MCF 10A (cell line): ENCODE data around the gene KATNA1. TPM values are rescaled to one million over a fixed set of nuclear protein-coding genes. Genes with fewer than 3 reads are reported as not detected.

ENCODE experiments used
- BruUV-seq: library from RNA; stranded (reverse); fragments of 400-500 nt; replicated peaks from 2 replicates; lab custom pipeline; 2021; lab: Mats Ljungman, UMichigan
- CTCF ChIA-PET: fragments of 300-600 bp; sonication (Branson Sonifier 250); formaldehyde crosslinking; extraction: SDS; loops from one replicate; lab custom pipeline; 2021; ENCODE audit warnings: antibody characterized with exemption, inconsistent platforms; lab: Yijun Ruan, JAX
- POLR2A ChIA-PET: fragments of 300-600, 350-650 bp; sonication (Branson Sonifier 250); formaldehyde crosslinking; extraction: SDS; loops from one replicate; lab custom pipeline; 2020; ENCODE audit warnings: antibody characterized with exemption, inconsistent platforms; lab: Yijun Ruan, JAX
- DNase-seq: peaks from one replicate; pipeline ENCODE4 v3.0.0-alpha.2; 2018; ENCODE audit not compliant: unreplicated experiment
- H3K27ac Mint-ChIP-seq: one replicate; pipeline ENCODE4 v1.8.0; 2022; ENCODE audit warnings: mild to moderate bottlenecking, low read depth, mixed read lengths; ENCODE audit not compliant: unreplicated experiment
- H3K27me3 Mint-ChIP-seq: one replicate; pipeline ENCODE4 v1.8.0; 2022; ENCODE audit warnings: mixed read lengths; ENCODE audit not compliant: insufficient read depth, unreplicated experiment
- H3K36me3 Mint-ChIP-seq: one replicate; pipeline ENCODE4 v1.8.0; 2022; ENCODE audit warnings: mild to moderate bottlenecking, moderate library complexity, mixed read lengths; ENCODE audit not compliant: insufficient read depth, unreplicated experiment
- H3K4me1 Mint-ChIP-seq: one replicate; pipeline ENCODE4 v1.8.0; 2022; ENCODE audit warnings: mixed read lengths; ENCODE audit not compliant: insufficient read depth, unreplicated experiment
- H3K4me3 Mint-ChIP-seq: one replicate; pipeline ENCODE4 v1.8.0; 2022; ENCODE audit warnings: mild to moderate bottlenecking, moderate library complexity, mixed read lengths; ENCODE audit not compliant: unreplicated experiment
- H3K9me3 Mint-ChIP-seq: one replicate; pipeline ENCODE4 v1.8.0; 2022; ENCODE audit warnings: mixed read lengths; ENCODE audit not compliant: unreplicated experiment
- intact Hi-C: fragments of 100-400 bp; cut with micrococcal nuclease; formaldehyde crosslinking; loops from 2 replicates; pipeline ENCODE4 v1.14.1; 2022
- total RNA-seq: library from RNA; stranded (reverse); gene quantifications from 2 replicates; pipeline ENCODE4 v1.2.3, GENCODE V29; 2022
- TF ChIP-seq, protein P1 (sequence below): fragments of 200-600 bp; IDR thresholded peaks from one replicate; pipeline ENCODE4 v1.8.0; 2022; ENCODE audit warnings: antibody characterized with exemption, mild to moderate bottlenecking; ENCODE audit not compliant: unreplicated experiment

KATNA1 gene
- total RNA-seq, 1 experiment from 2014 or later = 25.8 TPM

DNA sequence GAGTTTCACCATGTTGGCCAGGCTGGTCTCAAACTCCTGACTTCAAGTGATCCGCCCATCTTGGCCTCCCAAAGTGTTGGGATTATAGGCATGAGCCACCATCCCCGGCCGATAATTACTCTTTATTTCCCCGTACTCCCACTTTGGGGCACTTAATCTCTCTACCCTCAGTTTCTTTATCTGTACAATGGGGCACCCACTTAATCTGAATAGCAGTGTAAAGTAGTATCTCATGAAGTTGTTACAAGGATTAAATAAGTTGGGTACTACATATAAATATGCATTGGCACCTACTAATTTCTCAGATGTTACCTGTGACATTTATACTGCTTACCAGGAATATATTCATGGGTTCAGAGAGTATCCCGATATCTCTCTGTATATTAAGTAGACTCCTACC is 67.2 kb downstream of the KATNA1 start:
- Mint-ChIP-seq H3K36me3 (peaks cover 50% of the 10 kb centered on the region), H3K4me1 (no peaks in the 10 kb centered on the region), H3K4me3 (no peak overlapping the region), H3K27ac (no peak overlapping the region), H3K9me3 (no peaks in the 10 kb centered on the region), H3K27me3 (no peaks in the 10 kb centered on the region)
- no TSS peak for BruUV-seq
- DNase-seq = no peak
- intact Hi-C loops = no loop called here
- POLR2A ChIA-PET = interaction anchor here (1.9 kb wide), 1 partner anchor 15 kb away, joined by 5 read pairs; the partner anchor contains the start of gene GINM1
- CTCF ChIA-PET = no interaction called here
- TF ChIP-seq, protein P1, sequence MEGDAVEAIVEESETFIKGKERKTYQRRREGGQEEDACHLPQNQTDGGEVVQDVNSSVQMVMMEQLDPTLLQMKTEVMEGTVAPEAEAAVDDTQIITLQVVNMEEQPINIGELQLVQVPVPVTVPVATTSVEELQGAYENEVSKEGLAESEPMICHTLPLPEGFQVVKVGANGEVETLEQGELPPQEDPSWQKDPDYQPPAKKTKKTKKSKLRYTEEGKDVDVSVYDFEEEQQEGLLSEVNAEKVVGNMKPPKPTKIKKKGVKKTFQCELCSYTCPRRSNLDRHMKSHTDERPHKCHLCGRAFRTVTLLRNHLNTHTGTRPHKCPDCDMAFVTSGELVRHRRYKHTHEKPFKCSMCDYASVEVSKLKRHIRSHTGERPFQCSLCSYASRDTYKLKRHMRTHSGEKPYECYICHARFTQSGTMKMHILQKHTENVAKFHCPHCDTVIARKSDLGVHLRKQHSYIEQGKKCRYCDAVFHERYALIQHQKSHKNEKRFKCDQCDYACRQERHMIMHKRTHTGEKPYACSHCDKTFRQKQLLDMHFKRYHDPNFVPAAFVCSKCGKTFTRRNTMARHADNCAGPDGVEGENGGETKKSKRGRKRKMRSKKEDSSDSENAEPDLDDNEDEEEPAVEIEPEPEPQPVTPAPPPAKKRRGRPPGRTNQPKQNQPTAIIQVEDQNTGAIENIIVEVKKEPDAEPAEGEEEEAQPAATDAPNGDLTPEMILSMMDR = no peak

GRCh38 chr6:149580880-149581279 is 67.6 kb downstream of the KATNA1 start:
- Mint-ChIP-seq H3K27me3 (no peaks in the 10 kb centered on the region), H3K4me1 (no peaks in the 10 kb centered on the region), H3K4me3 (no peak overlapping the region), H3K27ac (no peak overlapping the region), H3K36me3 (peaks cover 50% of the 10 kb centered on the region), H3K9me3 (no peaks in the 10 kb centered on the region)
- ChIA-PET CTCF (no interaction called here), POLR2A (interaction anchor here (1.1 to 1.9 kb wide), 2 partner anchors 12 to 15 kb away, joined by 3 to 5 read pairs; partner anchors contain the start of gene GINM1)
- intact Hi-C loops = no loop called here
- TF ChIP-seq, protein P1 = no peak
- BruUV-seq = no TSS peak
- DNase-seq = no peak

DNA sequence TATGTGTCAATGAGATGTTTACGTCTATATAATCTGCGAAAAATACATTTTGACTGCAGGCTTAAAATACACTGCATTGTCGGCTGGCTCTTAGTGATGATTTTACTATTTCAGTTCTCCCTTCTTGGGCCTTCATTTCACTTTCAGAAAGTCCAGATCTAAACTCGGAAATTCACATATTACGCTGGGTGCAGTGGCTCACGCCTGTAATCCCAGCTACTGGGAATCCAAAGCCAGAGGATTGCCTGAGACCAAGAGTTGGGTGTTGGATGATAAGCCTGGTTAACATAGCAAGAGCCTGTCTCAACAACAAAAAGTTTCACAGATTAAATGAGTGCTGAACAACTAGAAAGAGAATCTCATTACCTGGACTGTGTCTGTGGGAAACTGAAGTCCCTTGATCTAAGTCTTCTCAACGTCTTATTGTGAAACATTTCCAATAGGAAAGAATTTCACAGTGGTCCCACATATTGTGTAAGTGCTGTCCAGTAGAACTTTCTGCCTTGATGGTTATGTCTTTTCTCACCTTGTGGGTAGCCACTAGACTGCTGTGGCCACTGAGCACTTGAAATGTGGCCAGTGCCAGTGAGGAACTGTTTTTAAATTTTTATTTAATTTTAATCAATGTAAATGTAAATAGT is 80.4 kb downstream of the KATNA1 start:
- Mint-ChIP-seq H3K36me3 (peaks cover 7% of the 10 kb centered on the region), H3K4me3 (no peak overlapping the region), H3K9me3 (no peaks in the 10 kb centered on the region), H3K4me1 (peaks cover 7% of the 10 kb centered on the region), H3K27me3 (no peaks in the 10 kb centered on the region), H3K27ac (no peak overlapping the region)
- CTCF ChIA-PET = interaction anchor here (0.6 kb wide), 1 partner anchor 684 kb away, joined by 3 read pairs; no protein-coding TSS in a partner anchor
- intact Hi-C loops = no loop called here
- POLR2A ChIA-PET = interaction anchor here (0.6 to 1.6 kb wide), 4 partner anchors 23 to 149 kb away, joined by 3 to 11 read pairs (median 4); partner anchors contain the start of gene PPIL4
- no peak for DNase-seq
- BruUV-seq = no TSS peak
- TF ChIP-seq, protein P1 = no peak

GRCh38 chr6:149567194-149567586 is 81.3 kb downstream of the KATNA1 start:
- Mint-ChIP-seq H3K27me3 (no peaks in the 10 kb centered on the region), H3K27ac (peak overlapping the region; percentile 54), H3K36me3 (peaks cover 1% of the 10 kb centered on the region), H3K4me3 (peak overlapping the region; percentile 87), H3K9me3 (no peaks in the 10 kb centered on the region), H3K4me1 (peaks cover 7% of the 10 kb centered on the region)
- ChIA-PET CTCF (no interaction called here), POLR2A (interaction anchor here (0.5 to 1.6 kb wide), 5 partner anchors 9 to 150 kb away, joined by 3 to 11 read pairs (median 3); partner anchors contain the start of gene PPIL4)
- no TSS peak for BruUV-seq
- DNase-seq = no peak
- intact Hi-C loops = no loop called here
- TF ChIP-seq, protein P1 = no peak
